GM12874 (cell line): ENCODE measurements around the gene SPTSSA.

ENCODE experiments used
- TF ChIP-seq, protein P1 (sequence below): IDR thresholded peaks from 2 replicates; pipeline ENCODE4 v1.5.1; 2011; ENCODE audit warnings: low read depth, mild to moderate bottlenecking, control low read depth, low read length, moderate library complexity; ENCODE audit not compliant: insufficient read depth

The SPTSSA gene

DNA sequence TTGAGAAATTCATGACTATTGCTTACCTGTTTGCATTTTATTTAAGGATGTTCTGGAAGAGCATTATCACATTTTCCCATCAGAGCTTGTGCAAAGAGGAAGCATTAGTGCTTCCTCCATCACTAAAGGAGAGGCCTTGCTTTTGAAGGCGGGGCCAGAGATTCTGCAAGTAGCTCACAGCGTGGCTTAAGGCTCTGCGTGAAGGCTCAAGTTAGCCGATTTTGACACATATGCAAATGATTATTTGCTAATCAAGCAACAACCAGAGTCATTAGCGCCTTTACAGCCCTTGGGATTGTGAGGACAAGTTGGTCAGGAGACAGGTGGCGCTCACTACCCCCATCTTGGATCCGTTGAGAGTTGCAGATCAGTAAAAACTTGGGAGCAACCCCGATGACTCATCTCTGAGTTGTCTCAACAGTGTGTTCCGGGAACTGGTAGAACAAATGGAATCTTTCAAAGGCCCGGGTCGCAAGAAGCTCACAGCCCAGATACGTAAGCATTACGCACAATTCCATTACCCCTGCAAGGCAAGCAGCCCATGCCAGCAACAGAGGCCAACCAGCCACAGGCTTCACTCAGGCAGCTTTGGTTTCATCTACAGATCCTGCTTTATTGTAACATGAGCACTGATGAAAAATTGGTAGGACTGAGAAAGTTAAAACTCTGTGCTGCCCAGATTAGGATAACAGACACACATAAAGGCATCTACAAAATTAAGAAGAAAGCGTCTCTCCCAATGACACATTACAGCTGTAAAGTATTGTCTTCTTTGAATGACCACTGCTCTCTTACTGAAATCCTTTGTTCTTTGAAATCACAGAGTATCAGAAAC lies 34.9 kb upstream of the SPTSSA start:
- TF ChIP-seq, protein P1, sequence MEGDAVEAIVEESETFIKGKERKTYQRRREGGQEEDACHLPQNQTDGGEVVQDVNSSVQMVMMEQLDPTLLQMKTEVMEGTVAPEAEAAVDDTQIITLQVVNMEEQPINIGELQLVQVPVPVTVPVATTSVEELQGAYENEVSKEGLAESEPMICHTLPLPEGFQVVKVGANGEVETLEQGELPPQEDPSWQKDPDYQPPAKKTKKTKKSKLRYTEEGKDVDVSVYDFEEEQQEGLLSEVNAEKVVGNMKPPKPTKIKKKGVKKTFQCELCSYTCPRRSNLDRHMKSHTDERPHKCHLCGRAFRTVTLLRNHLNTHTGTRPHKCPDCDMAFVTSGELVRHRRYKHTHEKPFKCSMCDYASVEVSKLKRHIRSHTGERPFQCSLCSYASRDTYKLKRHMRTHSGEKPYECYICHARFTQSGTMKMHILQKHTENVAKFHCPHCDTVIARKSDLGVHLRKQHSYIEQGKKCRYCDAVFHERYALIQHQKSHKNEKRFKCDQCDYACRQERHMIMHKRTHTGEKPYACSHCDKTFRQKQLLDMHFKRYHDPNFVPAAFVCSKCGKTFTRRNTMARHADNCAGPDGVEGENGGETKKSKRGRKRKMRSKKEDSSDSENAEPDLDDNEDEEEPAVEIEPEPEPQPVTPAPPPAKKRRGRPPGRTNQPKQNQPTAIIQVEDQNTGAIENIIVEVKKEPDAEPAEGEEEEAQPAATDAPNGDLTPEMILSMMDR = no peak

- TF ChIP-seq, protein P1 = no peak
These were observed 34.1 kb upstream of the SPTSSA start for GRCh38 chr14:34496007-34496678.

- TF ChIP-seq, protein P1 = no peak
These were observed 27.3 kb upstream of the SPTSSA start for GRCh38 chr14:34489324-34489723.

DNA sequence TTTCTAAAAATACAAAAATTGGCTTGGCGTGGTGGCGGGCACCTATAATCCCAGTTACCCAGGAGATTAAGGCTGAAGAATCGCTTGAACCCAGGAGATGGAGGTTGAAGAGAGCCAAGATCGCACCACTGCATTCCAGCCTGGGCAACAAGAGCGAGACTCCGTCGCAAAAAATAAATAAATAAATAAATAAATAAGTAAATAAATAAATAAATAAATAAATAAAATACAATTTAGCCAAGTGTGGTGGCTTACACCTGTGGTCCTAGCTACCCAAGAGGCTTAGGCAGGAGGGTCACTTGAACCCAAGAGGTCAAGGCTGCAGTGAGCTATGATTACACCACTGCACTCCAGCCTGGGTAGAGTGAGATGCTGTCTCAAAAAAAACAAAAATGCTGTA lies 26.5 kb upstream of the SPTSSA start:
- TF ChIP-seq, protein P1 = no peak

GRCh38 chr14:34484726-34485125 lies 22.7 kb upstream of the SPTSSA start:
- TF ChIP-seq, protein P1 = no peak

DNA sequence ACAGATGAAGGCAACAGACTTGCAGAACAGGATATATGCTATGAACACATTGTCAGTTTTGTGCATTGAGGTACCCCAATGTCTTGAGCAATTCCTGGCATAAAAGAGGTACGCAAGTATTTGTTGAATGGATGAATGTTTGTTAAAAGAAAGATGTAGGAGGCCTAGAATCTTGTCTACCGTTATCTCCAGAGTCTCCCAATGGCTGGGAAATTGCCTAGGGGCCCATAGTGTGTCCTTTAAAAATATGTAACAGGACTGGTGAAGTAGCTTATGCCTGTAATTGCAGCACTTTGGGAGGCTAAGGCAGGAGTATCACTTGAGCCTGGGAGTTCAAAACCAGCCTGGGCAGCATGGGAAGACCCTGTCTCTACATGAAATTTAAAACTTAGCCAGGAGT lies 20.4 kb upstream of the SPTSSA start:
- TF ChIP-seq, protein P1 = no peak

- TF ChIP-seq, protein P1 = no peak
These were observed 17.7 kb upstream of the SPTSSA start for GRCh38 chr14:34479694-34480093.
